Stimulated activated memory B cell treated with anti-CD40 and anti-IgM and Interleukin-4, amounts not matched to agents 10 μg/mL and 1 μg/mL and 100 μg/mL, for 72 hours (primary cell): ENCODE data around the gene ARHGAP20.
"Not testable (repeated sequence)": the region's sequence is repeated elsewhere in the genome, so short reads cannot be mapped to it uniquely, and the experiment has no call there.

Experiments used
- ATAC-seq: fragments of 150-1000 bp; cut with Tn5 transposase; 2 replicates; pipeline ENCODE4 v1.10.0; 2021
- H3K27ac Mint-ChIP-seq: one replicate; pipeline ENCODE4 v1.8.0; 2022; ENCODE audit warnings: mild to moderate bottlenecking, mixed read lengths
- H3K27me3 Mint-ChIP-seq: one replicate; pipeline ENCODE4 v1.8.0; 2022; ENCODE audit warnings: mixed read lengths
- H3K36me3 Mint-ChIP-seq: one replicate; pipeline ENCODE4 v1.8.0; 2022; ENCODE audit warnings: mixed read lengths
- H3K4me1 Mint-ChIP-seq: one replicate; pipeline ENCODE4 v1.8.0; 2022; ENCODE audit warnings: mixed read lengths
- H3K4me3 Mint-ChIP-seq: one replicate; pipeline ENCODE4 v1.8.0; 2022; ENCODE audit warnings: mild to moderate bottlenecking, moderate library complexity, mixed read lengths
- H3K9me3 Mint-ChIP-seq: one replicate; pipeline ENCODE4 v1.8.0; 2022; ENCODE audit warnings: mixed read lengths

Gene ARHGAP20

DNA sequence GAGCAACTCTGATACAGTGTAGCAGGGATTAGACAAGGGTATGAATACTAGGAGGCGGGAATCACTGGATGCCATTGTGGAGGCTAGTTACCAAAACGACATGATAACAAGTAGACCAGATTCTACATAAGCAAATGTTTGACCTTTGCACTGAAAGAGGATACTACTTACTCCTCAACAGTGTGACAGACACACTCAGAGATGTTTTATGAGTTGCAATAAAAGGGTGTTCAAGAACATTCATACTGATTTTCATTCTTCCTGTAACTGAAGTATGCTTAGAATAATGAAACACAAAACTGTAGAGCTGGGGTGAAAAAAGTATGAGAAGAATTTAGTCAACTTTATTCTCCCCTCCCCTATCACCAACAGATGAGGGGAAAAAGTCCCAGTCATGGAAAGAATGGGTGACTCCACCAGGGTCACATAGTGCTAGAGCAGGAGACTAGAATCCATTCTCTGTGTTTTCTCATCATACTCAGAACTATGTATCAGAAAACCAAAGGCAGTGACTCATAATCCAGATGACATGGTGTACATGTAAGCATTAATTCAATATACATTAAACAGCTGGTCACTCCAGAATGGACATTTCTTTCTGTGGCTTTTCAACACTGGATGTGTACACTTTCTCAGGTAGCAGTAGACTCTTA is 32.8 kb downstream of the ARHGAP20 start:
- Mint-ChIP-seq H3K27ac (no peak overlapping the region), H3K36me3 (peaks cover 8% of the 10 kb centered on the region), H3K9me3 (no peaks in the 10 kb centered on the region), H3K27me3 (no peaks in the 10 kb centered on the region), H3K4me1 (no peaks in the 10 kb centered on the region), H3K4me3 (no peak overlapping the region)
- ATAC-seq, result no peak

DNA sequence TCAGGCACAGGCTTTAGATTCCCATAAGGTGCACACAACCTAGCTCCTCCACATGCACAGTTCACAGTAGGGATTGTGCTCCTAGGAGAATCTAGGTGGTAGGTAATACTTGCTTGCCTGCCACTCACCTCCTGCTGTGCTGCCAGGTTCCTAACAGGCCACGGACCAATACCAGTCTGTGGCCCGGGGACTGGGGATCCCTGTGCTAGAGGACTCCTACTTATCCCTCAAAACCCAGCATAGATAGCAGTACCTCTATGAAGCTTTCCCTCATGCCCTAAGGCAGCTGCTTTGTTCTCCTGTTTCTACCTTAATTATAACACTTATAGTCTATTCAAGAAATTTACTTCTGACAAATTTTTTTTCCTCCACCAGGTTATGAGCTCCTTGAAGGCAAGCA is 36.7 kb downstream of the ARHGAP20 start:
- H3K27ac Mint-ChIP-seq, result no peak overlapping the region
- no peak overlapping the region for H3K4me3 Mint-ChIP-seq
- H3K27me3 Mint-ChIP-seq, result no peaks in the 10 kb centered on the region
- no peak for ATAC-seq
- H3K36me3 Mint-ChIP-seq, result peaks cover 15% of the 10 kb centered on the region
- no peaks in the 10 kb centered on the region for H3K4me1 Mint-ChIP-seq
- H3K9me3 Mint-ChIP-seq, result peaks cover 3% of the 10 kb centered on the region

DNA sequence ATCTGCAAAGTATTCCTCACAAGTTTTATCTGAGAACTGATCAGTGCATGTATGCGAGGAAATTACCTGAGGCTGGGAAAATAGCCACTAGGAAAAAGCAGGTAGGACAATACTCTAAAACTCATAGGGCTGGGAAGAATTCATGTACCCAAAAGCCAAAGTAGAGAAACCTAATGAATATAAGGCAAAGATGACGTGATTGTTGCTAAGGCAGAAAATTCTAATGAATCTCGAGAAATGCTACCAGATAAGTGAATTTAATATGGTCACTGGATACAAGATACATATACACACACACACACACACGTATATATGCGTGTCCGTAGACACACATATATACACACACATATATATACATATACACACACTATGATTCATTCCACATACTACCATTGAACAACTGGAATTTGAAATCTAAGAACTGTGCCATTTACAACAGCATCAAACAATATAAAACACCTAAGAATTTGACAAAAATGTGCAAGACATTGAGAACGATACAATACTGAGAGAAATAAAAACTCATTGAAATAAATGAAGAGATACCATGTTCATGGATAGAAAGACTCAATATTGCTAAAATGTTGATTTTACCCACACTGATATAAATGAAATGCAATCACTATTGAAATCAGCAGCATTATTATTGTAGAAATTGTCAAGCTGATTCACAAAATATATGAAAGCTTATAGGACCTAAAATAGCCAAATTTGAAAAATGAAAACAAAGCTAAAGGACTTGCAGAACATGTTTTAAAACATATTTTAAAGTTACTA is 46.4 kb downstream of the ARHGAP20 start:
- no peak overlapping the region for H3K4me3 Mint-ChIP-seq
- H3K9me3 Mint-ChIP-seq, result peaks cover 2% of the 10 kb centered on the region
- H3K4me1 Mint-ChIP-seq, result no peaks in the 10 kb centered on the region
- no peak for ATAC-seq
- no peaks in the 10 kb centered on the region for H3K27me3 Mint-ChIP-seq
- H3K27ac Mint-ChIP-seq, result no peak overlapping the region
- H3K36me3 Mint-ChIP-seq, result no peaks in the 10 kb centered on the region

DNA sequence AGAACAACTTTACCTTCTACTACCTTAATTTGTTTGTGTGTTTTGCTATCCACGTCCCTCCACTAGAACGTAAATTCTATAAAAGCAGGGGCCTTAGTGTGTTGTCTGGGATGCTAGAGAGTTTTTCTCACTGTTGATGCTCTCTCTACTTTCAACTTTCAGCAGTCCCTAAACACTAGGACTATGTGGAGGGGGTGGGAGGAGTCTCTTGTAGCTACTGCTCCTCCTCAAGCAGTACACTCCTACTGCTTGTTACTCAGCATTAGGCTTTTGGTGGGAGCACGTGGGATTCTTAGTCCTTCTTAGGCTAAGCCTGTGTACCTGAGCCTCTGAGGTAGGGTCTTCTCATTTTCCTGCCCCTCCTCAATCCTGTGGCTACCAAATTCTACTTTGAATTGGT is 56.3 kb downstream of the ARHGAP20 start:
- H3K27me3 Mint-ChIP-seq, result peaks cover 21% of the 10 kb centered on the region
- no peak overlapping the region for H3K27ac Mint-ChIP-seq
- H3K9me3 Mint-ChIP-seq, result peaks cover 8% of the 10 kb centered on the region
- H3K36me3 Mint-ChIP-seq, result peaks cover 16% of the 10 kb centered on the region
- no peak overlapping the region for H3K4me3 Mint-ChIP-seq
- no peaks in the 10 kb centered on the region for H3K4me1 Mint-ChIP-seq
- ATAC-seq, result no peak

GRCh38 chr11:110654456-110654855 is 57.8 kb downstream of the ARHGAP20 start:
- Mint-ChIP-seq H3K4me3 (no peak overlapping the region), H3K27ac (no peak overlapping the region)
- no peak for ATAC-seq

GRCh38 chr11:110645253-110645652 is 67.0 kb downstream of the ARHGAP20 start:
- H3K27me3 Mint-ChIP-seq, result peaks cover 30% of the 10 kb centered on the region
- ATAC-seq, result no peak
- H3K27ac Mint-ChIP-seq, result no peak overlapping the region
- peaks cover 4% of the 10 kb centered on the region for H3K9me3 Mint-ChIP-seq
- no peak overlapping the region for H3K4me3 Mint-ChIP-seq
- H3K4me1 Mint-ChIP-seq, result no peaks in the 10 kb centered on the region
- no peaks in the 10 kb centered on the region for H3K36me3 Mint-ChIP-seq

More at GRCh38 chr11:110654456-110654855, 57.8 kb downstream of the ARHGAP20 start:
- Mint-ChIP-seq H3K4me1 (no peaks in the 10 kb centered on the region), H3K9me3 (peaks cover 9% of the 10 kb centered on the region), H3K27me3 (peaks cover 24% of the 10 kb centered on the region), H3K36me3 (peaks cover 18% of the 10 kb centered on the region)

DNA sequence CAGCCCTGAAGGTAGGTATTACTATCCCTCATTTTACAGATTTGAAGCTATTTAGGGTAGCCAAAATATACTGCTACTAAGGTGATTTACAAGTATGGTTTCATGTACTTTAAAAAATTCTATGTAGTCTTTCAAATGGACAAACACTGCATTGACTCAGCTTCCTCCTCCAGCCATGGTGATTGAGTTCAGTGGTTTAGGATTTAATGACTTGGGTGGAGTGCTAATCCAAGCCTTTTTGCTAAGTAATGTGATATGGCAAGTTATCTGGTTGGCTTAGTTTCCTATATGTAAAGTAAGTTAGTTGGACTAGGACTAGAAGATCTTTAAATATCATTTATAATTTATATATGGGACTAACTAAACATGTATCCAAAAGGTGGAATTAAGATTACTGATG is 77.9 kb downstream of the ARHGAP20 start:
- ATAC-seq, result no peak
- Mint-ChIP-seq H3K4me1 (no peaks in the 10 kb centered on the region), H3K4me3 (no peak overlapping the region), H3K27me3 (no peaks in the 10 kb centered on the region), H3K36me3 (peaks cover 4% of the 10 kb centered on the region), H3K27ac (no peak overlapping the region), H3K9me3 (peaks cover 4% of the 10 kb centered on the region)

- Mint-ChIP-seq H3K4me1 (no peaks in the 10 kb centered on the region), H3K27ac (no peak overlapping the region), H3K36me3 (no peaks in the 10 kb centered on the region), H3K4me3 (no peak overlapping the region), H3K27me3 (no peaks in the 10 kb centered on the region), H3K9me3 (no peaks in the 10 kb centered on the region)
- no peak for ATAC-seq
Measured at GRCh38 chr11:110631551-110631950, 80.7 kb downstream of the ARHGAP20 start.

DNA sequence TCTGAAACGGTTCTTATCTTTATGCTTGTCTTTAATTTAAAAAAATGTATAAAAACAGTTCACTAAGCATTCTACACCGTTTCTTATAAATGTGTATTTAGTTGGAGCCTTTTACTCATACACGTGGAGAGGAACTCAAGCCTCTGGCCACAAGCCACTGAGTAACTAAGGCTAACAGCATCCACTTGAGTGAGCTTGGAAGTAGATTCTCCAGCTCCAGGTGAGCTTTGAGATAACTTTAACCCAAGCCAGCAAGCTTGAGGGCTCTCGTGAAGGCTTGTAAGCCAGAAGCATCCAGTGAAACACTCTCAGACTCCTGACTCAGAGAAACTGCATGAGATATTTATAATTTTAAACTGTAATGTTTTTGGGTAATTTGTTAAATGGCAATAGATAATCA is 82.6 kb downstream of the ARHGAP20 start:
- Mint-ChIP-seq H3K4me1 (no peaks in the 10 kb centered on the region), H3K27me3 (no peaks in the 10 kb centered on the region), H3K36me3 (no peaks in the 10 kb centered on the region), H3K27ac (no peak overlapping the region), H3K4me3 (no peak overlapping the region), H3K9me3 (no peaks in the 10 kb centered on the region)
- ATAC-seq, result no peak

DNA sequence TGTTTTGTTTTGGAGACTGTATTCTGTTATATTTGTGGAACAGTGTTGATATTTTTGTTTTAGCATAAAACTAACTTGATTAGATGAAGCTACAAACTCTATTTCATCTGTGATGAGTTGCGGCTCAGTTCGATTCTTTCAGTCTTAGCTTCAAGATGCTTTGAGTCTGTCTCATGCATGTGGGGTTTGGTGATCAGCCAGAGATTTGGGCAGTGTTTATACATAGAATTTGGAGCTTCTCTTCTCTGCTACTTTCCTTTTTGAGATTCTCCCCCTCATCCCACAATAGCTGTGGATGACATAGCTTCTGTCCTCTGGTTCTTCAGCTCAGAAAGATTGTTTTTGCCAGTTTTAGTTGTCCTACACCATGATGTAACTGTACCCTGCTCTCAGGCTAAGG is 90.4 kb downstream of the ARHGAP20 start:
- Mint-ChIP-seq H3K4me3 (no peak overlapping the region), H3K36me3 (peaks cover 23% of the 10 kb centered on the region), H3K27ac (no peak overlapping the region), H3K9me3 (peaks cover 3% of the 10 kb centered on the region), H3K4me1 (no peaks in the 10 kb centered on the region), H3K27me3 (no peaks in the 10 kb centered on the region)
- ATAC-seq, result no peak

GRCh38 chr11:110619366-110619765 is 92.9 kb downstream of the ARHGAP20 start:
- peaks cover 23% of the 10 kb centered on the region for H3K36me3 Mint-ChIP-seq
- not testable (repeated sequence) for H3K27ac Mint-ChIP-seq, H3K9me3 Mint-ChIP-seq, H3K4me3 Mint-ChIP-seq, ATAC-seq, H3K27me3 Mint-ChIP-seq, H3K4me1 Mint-ChIP-seq

- no peak overlapping the region for H3K27ac Mint-ChIP-seq
- H3K4me3 Mint-ChIP-seq, result no peak overlapping the region
- ATAC-seq, result no peak
- H3K36me3 Mint-ChIP-seq, result peaks cover 5% of the 10 kb centered on the region
- no peaks in the 10 kb centered on the region for H3K9me3 Mint-ChIP-seq
- no peaks in the 10 kb centered on the region for H3K4me1 Mint-ChIP-seq
- H3K27me3 Mint-ChIP-seq, result no peaks in the 10 kb centered on the region
Measured at GRCh38 chr11:110614031-110614430, 98.2 kb downstream of the ARHGAP20 start.

DNA sequence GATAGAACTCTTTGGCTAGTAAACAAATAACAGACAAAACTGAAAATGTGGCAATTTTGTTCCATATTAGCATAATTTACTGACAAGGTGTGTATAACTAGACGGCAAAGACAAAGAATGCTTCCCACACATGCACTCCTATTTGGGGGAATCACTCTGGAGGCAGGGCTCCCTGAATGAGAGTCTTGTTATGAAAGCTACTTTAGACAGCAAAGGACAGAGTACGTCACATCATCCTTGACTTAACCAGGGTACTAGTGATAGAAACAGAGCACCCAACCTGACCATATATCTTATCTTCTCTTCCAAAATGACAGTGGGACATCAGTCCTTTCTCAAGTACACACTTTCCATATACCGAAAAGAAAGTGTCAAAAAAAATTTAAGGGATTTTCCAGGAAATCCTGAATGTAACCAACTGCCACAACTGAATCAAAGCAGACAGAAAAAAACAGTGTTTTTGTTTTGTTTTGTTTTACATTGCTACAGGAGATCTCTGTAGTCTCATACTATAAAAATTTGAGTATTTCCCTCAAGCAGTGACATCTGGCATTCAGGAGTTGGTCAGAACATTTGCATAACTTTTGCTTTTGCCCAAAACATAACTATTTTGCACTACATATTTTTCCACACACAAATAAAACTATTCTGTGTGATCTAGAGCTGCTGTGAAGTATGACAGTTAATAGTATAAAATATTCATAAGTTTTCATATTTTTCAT is 98.9 kb downstream of the ARHGAP20 start:
- Mint-ChIP-seq H3K36me3 (peaks cover 5% of the 10 kb centered on the region), H3K9me3 (no peaks in the 10 kb centered on the region), H3K27me3 (no peaks in the 10 kb centered on the region), H3K4me3 (no peak overlapping the region), H3K27ac (no peak overlapping the region), H3K4me1 (no peaks in the 10 kb centered on the region)
- no peak for ATAC-seq

DNA sequence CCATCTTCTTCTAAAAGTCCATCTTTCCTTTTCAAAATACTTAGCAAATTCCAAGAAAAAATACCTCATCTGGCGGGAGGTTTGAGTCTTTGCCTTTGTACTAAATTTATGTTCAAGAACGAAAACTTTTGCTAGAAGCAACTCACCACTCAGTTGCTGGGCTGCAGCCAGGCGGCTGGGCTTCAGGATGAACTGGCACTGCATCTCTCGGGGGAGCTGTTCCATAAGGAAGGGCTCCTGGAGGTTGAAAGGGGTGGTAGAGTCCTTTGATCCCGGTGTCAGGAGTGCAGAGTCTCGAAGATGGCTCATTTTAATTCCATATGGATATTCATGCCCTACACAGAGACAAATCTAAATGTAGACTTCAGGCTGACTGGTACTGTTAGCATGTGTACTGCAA is 105.8 kb downstream of the ARHGAP20 start:
- H3K27me3 Mint-ChIP-seq, result no peaks in the 10 kb centered on the region
- no peaks in the 10 kb centered on the region for H3K9me3 Mint-ChIP-seq
- no peak overlapping the region for H3K27ac Mint-ChIP-seq
- H3K36me3 Mint-ChIP-seq, result peaks cover 11% of the 10 kb centered on the region
- no peak overlapping the region for H3K4me3 Mint-ChIP-seq
- H3K4me1 Mint-ChIP-seq, result no peaks in the 10 kb centered on the region
- ATAC-seq, result no peak

- peaks cover 20% of the 10 kb centered on the region for H3K36me3 Mint-ChIP-seq
- H3K4me3 Mint-ChIP-seq, result no peak overlapping the region
- no peak overlapping the region for H3K27ac Mint-ChIP-seq
- no peaks in the 10 kb centered on the region for H3K4me1 Mint-ChIP-seq
- ATAC-seq, result no peak
- H3K9me3 Mint-ChIP-seq, result peaks cover 5% of the 10 kb centered on the region
- H3K27me3 Mint-ChIP-seq, result no peaks in the 10 kb centered on the region
Measured at GRCh38 chr11:110601936-110602335, 110.3 kb downstream of the ARHGAP20 start.

- Mint-ChIP-seq H3K9me3 (peaks cover 5% of the 10 kb centered on the region), H3K27ac (no peak overlapping the region)
- no peak for ATAC-seq
Measured at GRCh38 chr11:110600322-110600721, 111.9 kb downstream of the ARHGAP20 start.

More at GRCh38 chr11:110600322-110600721, 111.9 kb downstream of the ARHGAP20 start:
- H3K4me3 Mint-ChIP-seq, result no peak overlapping the region
- no peaks in the 10 kb centered on the region for H3K4me1 Mint-ChIP-seq
- peaks cover 20% of the 10 kb centered on the region for H3K36me3 Mint-ChIP-seq
- H3K27me3 Mint-ChIP-seq, result no peaks in the 10 kb centered on the region
